ENCODE results near the gene ADCY2.

ADCY2 gene

DNA sequence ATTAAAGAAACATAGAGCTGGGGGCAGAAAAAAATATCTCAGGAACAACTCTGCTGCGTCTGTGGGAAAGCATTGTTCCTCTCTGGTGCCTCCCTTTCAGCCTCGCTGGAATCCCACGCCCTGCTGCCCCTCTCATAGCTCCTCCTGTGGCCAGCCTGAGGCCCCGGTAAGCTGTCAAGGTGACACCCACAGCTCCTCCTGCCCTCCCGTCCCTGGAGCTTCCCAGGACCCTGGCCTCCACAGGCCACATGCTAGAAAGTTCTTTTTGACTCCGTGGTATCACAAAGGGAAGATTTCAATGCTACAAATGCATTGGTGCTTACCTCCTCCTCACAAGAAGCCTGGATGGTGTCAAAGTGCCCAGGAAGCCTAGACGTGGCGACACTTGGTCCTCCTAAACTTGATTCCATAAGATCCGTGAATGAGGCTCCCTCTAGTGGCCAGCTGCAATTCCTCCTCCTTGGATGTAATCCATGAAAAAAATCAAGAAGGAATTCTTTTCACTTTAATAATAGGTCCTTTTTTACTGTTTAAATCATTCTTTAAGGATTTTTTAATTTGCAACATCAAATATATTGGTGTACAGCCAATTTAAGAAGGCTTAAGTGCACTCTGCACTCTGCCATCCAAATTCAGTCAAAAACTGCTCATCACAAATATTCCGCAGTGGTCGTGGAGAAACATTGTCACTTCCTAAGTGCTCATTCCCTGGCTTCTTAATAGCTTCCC, 350.1 kb downstream of the ADCY2 start:
- no peaks in the 10 kb centered on the region for H3K9me3 ChIP-seq (ENCODE audit: control insufficient read depth, low read length)
- H3K4me3 ChIP-seq (ENCODE audit: low read length) = no peak overlapping the region
- H3K9ac ChIP-seq (ENCODE audit: low read length) = no peak overlapping the region
- no peaks in the 10 kb centered on the region for H3K4me1 ChIP-seq (ENCODE audit: control insufficient read depth, insufficient read depth, low read length)
- peaks cover 9% of the 10 kb centered on the region for H3K27me3 ChIP-seq (ENCODE audit: control insufficient read depth, insufficient read depth, low read length)
- H3K36me3 ChIP-seq (ENCODE audit: control insufficient read depth, insufficient read depth, low read length) = no peaks in the 10 kb centered on the region

DNA sequence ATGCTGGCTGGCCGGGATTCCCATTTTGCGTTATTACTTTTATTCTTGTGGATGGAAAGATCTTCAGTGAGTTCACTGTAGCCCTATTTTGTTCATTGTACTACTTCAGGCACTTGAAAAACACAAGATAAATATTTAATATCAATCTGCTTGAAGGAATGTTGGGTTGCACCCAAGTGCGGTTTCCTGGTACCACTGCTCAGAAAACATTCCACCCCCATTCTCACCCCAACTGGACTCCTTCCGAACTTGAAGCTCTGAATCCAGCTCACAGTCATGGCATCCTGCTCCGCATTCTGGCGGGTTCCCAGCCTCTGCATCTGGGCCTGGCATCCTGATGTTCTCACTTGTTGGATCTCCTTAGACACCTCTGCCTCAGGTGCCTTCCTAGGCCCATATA, 351.8 kb downstream of the ADCY2 start:
- peaks cover 9% of the 10 kb centered on the region for H3K27me3 ChIP-seq (ENCODE audit: control insufficient read depth, insufficient read depth, low read length)
- H3K36me3 ChIP-seq (ENCODE audit: control insufficient read depth, insufficient read depth, low read length) = no peaks in the 10 kb centered on the region
- no peak overlapping the region for H3K9ac ChIP-seq (ENCODE audit: low read length)
- H3K4me3 ChIP-seq (ENCODE audit: low read length) = no peak overlapping the region
- H3K9me3 ChIP-seq (ENCODE audit: control insufficient read depth, low read length) = no peaks in the 10 kb centered on the region
- H3K4me1 ChIP-seq (ENCODE audit: control insufficient read depth, insufficient read depth, low read length) = no peaks in the 10 kb centered on the region

DNA sequence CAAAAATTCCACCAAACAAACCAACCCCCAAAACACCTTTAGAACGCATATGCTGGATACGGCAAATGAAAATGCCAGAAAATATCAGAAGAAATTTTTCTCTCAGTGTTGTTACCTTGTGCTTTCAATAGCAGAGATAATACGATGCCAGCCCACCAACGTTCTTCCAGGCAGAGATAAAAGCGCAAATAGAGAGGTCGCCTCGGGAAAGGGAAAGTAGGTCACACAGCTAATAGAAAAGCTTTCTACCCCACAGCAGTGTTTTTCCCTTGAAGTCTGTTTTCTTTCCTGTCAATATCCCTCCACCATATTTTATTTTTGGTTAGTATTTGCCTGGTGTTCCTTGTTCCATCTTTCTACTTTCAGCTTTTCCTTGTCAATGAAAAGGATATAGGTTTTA, 353.7 kb downstream of the ADCY2 start:
- Histone ChIP-seq H3K27me3 (ENCODE audit: control insufficient read depth, insufficient read depth, low read length) (peaks cover 9% of the 10 kb centered on the region), H3K9ac (ENCODE audit: low read length) (no peak overlapping the region), H3K9me3 (ENCODE audit: control insufficient read depth, low read length) (no peaks in the 10 kb centered on the region), H3K36me3 (ENCODE audit: control insufficient read depth, insufficient read depth, low read length) (no peaks in the 10 kb centered on the region), H3K4me1 (ENCODE audit: control insufficient read depth, insufficient read depth, low read length) (no peaks in the 10 kb centered on the region), H3K4me3 (ENCODE audit: low read length) (no peak overlapping the region)

DNA sequence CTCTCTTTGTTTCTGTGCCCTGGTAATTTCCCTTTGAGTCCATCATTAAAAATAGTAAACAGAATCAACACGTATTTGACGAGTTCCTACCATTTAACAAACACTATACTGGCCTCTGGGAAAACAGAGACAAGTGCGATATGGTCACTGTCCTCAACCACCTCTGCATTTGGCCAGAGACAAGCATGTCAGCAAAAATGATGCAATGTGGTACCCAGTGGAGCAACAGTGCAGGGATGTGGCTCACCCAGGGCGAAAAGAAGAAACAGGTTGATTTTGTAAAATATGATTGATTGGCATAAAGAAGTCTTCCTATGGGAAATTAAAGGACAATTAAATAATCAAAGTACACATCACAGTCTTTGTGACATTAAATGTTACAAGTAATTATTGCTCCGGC, 355.9 kb downstream of the ADCY2 start:
- no peak overlapping the region for H3K9ac ChIP-seq (ENCODE audit: low read length)
- H3K4me1 ChIP-seq (ENCODE audit: control insufficient read depth, insufficient read depth, low read length) = peaks cover 6% of the 10 kb centered on the region
- no peaks in the 10 kb centered on the region for H3K9me3 ChIP-seq (ENCODE audit: control insufficient read depth, low read length)
- H3K36me3 ChIP-seq (ENCODE audit: control insufficient read depth, insufficient read depth, low read length) = no peaks in the 10 kb centered on the region
- H3K4me3 ChIP-seq (ENCODE audit: low read length) = no peak overlapping the region
- peaks cover 8% of the 10 kb centered on the region for H3K27me3 ChIP-seq (ENCODE audit: control insufficient read depth, insufficient read depth, low read length)

DNA sequence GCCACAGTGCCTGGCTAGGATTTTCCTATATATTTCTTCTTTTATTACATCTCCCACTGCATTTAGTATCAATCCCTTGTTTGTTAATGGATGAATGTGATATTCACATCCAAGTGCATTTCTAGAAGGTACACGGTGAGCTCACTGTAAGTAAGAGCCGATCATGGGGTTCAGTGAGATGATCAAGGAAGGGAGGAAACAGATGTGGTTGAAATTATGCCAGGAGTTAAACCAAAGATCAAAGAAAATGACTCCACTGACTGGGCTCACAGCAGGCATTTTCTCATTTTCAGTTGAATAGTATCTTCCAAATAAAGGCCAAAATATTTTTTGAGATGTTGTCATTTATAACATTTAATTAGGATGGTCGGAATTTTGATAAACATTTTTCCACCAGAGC, 357.2 kb downstream of the ADCY2 start:
- Histone ChIP-seq H3K4me1 (ENCODE audit: control insufficient read depth, insufficient read depth, low read length) (peaks cover 6% of the 10 kb centered on the region), H3K4me3 (ENCODE audit: low read length) (no peak overlapping the region), H3K9ac (ENCODE audit: low read length) (no peak overlapping the region), H3K9me3 (ENCODE audit: control insufficient read depth, low read length) (no peaks in the 10 kb centered on the region), H3K27me3 (ENCODE audit: control insufficient read depth, insufficient read depth, low read length) (peaks cover 5% of the 10 kb centered on the region), H3K36me3 (ENCODE audit: control insufficient read depth, insufficient read depth, low read length) (no peaks in the 10 kb centered on the region)

DNA sequence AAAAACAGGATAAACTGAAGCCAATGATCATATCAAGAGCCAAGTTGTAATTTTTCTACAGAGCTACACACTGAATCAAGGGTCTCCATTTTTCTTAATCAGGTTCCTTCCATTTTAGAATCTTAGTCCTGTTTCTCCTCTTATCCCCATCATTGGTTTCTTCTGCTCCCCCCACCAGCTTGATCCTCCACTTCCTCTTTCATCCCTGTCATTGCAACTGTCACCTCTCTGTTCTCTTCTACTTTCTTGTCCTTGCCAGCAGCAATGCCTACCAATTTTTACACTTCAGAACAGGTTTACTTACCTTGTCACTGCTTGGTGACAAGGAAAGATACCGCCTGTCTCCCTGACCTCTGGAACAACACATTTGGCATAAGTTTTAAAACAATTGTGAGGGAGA, 357.7 kb downstream of the ADCY2 start:
- H3K9me3 ChIP-seq (ENCODE audit: control insufficient read depth, low read length) = no peaks in the 10 kb centered on the region
- H3K36me3 ChIP-seq (ENCODE audit: control insufficient read depth, insufficient read depth, low read length) = no peaks in the 10 kb centered on the region
- peaks cover 6% of the 10 kb centered on the region for H3K4me1 ChIP-seq (ENCODE audit: control insufficient read depth, insufficient read depth, low read length)
- H3K4me3 ChIP-seq (ENCODE audit: low read length) = no peak overlapping the region
- no peak overlapping the region for H3K9ac ChIP-seq (ENCODE audit: low read length)
- H3K27me3 ChIP-seq (ENCODE audit: control insufficient read depth, insufficient read depth, low read length) = peaks cover 5% of the 10 kb centered on the region

DNA sequence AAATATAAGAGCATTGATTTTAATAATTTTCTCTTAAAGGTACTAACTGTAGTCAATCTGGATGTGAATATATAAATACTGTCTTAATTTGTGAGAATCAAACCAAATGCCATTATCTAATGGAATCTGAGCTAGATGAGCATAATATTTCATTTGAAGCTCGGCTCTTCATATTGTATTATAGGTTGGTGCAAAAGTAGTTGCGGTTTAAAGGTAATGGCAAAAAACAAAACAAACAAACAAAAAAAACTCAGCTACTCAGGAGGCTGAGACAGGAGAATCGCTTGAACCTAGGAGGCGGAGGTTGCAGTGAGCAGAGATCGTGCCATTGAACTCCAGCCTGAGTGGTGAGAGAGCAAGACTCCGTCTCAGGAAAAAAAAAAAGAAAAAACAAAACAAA, 358.6 kb downstream of the ADCY2 start:
- H3K36me3 ChIP-seq (ENCODE audit: control insufficient read depth, insufficient read depth, low read length) = no peaks in the 10 kb centered on the region
- no peak overlapping the region for H3K9ac ChIP-seq (ENCODE audit: low read length)
- no peaks in the 10 kb centered on the region for H3K9me3 ChIP-seq (ENCODE audit: control insufficient read depth, low read length)
- peaks cover 6% of the 10 kb centered on the region for H3K4me1 ChIP-seq (ENCODE audit: control insufficient read depth, insufficient read depth, low read length)
- H3K4me3 ChIP-seq (ENCODE audit: low read length) = no peak overlapping the region
- H3K27me3 ChIP-seq (ENCODE audit: control insufficient read depth, insufficient read depth, low read length) = peaks cover 3% of the 10 kb centered on the region

DNA sequence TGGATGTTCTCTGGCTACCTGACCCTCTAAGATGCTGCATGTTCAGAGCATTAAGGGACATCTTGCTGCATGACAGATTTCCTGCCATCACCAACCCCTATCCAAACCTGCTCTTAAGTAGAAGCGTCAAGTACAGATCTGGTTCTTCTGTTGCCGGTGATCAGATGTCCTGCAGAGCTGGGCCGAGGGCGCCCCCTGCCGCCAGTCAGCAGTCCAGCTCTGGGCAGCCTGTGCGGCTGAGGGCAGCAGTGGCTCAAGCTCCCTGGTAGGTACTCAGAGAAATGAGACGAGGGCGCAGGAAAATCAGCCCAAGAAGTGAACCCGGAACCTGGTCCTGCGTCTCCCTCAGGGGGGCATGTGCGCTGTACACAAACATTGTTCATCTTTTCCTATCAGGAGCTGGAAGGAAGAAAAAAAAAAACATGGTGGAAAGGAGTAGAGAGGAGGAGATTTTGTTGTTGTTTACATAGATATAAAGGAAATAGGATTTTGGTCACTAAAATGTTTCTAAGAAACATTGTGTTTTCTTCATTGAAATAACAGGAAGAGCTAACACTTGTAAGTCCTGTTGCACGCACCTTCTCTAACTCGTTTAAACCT, 359.2 kb downstream of the ADCY2 start:
- Histone ChIP-seq H3K4me3 (ENCODE audit: low read length) (no peak overlapping the region), H3K9me3 (ENCODE audit: control insufficient read depth, low read length) (no peaks in the 10 kb centered on the region), H3K9ac (ENCODE audit: low read length) (no peak overlapping the region), H3K36me3 (ENCODE audit: control insufficient read depth, insufficient read depth, low read length) (no peaks in the 10 kb centered on the region), H3K27me3 (ENCODE audit: control insufficient read depth, insufficient read depth, low read length) (peaks cover 3% of the 10 kb centered on the region), H3K4me1 (ENCODE audit: control insufficient read depth, insufficient read depth, low read length) (peaks cover 6% of the 10 kb centered on the region)

DNA sequence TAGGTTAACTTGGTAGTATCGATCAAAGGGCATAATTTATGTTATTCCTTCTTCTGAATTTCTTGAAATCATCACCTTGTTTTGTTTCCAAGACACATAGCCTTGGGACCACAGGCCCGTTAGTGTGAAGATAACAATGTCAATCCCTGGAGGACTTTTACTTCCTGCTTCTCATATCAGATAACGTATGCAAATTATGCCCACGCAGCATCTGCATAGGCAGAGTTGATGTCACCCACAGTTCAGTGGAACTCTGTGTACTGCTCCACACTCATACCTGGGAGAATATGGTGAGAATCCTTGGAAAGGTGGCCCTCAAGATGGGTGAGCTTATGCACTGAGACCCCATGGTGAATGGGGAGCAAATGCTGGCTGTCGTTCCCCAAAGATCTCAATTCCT, 360.0 kb downstream of the ADCY2 start:
- Histone ChIP-seq H3K9me3 (ENCODE audit: control insufficient read depth, low read length) (no peaks in the 10 kb centered on the region), H3K36me3 (ENCODE audit: control insufficient read depth, insufficient read depth, low read length) (no peaks in the 10 kb centered on the region), H3K27me3 (ENCODE audit: control insufficient read depth, insufficient read depth, low read length) (peaks cover 3% of the 10 kb centered on the region), H3K4me3 (ENCODE audit: low read length) (no peak overlapping the region), H3K9ac (ENCODE audit: low read length) (no peak overlapping the region), H3K4me1 (ENCODE audit: control insufficient read depth, insufficient read depth, low read length) (peaks cover 6% of the 10 kb centered on the region)

DNA sequence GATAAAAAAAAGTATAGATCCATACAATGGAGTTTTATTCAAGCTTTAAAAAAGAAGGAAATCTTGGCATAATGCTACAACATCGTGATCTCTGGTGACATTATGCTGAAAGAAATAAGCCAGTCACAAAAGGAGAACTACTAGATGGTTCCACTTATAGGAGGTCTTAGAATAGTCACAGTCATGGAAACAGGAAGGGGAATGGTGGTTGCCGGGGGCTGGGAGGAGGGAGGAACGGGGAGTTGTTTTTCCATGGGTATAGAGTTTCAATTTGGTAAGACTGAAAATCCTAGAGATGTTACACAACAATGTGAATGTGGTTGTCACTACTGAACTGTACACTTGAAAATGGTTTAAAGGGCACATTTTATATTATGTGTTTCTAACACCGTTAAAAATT, 360.5 kb downstream of the ADCY2 start:
- H3K36me3 ChIP-seq (ENCODE audit: control insufficient read depth, insufficient read depth, low read length) = no peaks in the 10 kb centered on the region
- H3K4me1 ChIP-seq (ENCODE audit: control insufficient read depth, insufficient read depth, low read length) = peaks cover 6% of the 10 kb centered on the region
- peaks cover 3% of the 10 kb centered on the region for H3K27me3 ChIP-seq (ENCODE audit: control insufficient read depth, insufficient read depth, low read length)
- no peak overlapping the region for H3K4me3 ChIP-seq (ENCODE audit: low read length)
- no peaks in the 10 kb centered on the region for H3K9me3 ChIP-seq (ENCODE audit: control insufficient read depth, low read length)
- H3K9ac ChIP-seq (ENCODE audit: low read length) = no peak overlapping the region

DNA sequence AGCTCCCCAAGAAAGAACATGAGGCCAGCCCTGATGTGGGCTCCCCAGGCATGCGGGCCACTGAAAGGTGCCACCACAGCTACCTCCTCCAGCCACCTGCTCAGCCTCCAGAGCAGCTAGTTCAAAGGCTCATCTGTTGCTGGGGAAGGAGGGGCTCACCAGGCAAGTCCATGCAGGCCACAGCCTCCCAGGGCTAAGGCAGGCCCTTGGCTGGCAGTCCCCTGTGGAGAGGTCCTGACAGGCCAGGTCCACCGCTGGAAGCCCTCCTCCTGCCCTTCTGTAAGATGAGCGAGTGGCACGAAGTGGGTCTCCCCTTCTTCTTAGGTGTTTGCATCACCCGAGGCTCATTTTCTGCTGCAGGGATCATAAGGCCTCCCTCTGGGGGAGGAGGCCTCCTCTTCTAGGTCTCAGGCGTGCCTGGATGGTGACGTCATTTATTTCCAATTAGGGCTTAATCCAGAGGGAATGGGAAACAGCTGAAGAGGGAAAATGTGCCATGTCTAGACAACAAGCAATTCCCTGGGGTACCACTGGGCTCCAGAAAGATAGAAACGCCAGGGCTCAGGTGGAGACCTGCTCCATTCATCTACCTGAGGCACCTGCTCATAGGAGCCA, 363.4 kb downstream of the ADCY2 start:
- H3K4me3 ChIP-seq (ENCODE audit: low read length) = no peak overlapping the region
- peaks cover 3% of the 10 kb centered on the region for H3K27me3 ChIP-seq (ENCODE audit: control insufficient read depth, insufficient read depth, low read length)
- peaks cover 6% of the 10 kb centered on the region for H3K4me1 ChIP-seq (ENCODE audit: control insufficient read depth, insufficient read depth, low read length)
- H3K9me3 ChIP-seq (ENCODE audit: control insufficient read depth, low read length) = no peaks in the 10 kb centered on the region
- H3K9ac ChIP-seq (ENCODE audit: low read length) = no peak overlapping the region
- no peaks in the 10 kb centered on the region for H3K36me3 ChIP-seq (ENCODE audit: control insufficient read depth, insufficient read depth, low read length)

DNA sequence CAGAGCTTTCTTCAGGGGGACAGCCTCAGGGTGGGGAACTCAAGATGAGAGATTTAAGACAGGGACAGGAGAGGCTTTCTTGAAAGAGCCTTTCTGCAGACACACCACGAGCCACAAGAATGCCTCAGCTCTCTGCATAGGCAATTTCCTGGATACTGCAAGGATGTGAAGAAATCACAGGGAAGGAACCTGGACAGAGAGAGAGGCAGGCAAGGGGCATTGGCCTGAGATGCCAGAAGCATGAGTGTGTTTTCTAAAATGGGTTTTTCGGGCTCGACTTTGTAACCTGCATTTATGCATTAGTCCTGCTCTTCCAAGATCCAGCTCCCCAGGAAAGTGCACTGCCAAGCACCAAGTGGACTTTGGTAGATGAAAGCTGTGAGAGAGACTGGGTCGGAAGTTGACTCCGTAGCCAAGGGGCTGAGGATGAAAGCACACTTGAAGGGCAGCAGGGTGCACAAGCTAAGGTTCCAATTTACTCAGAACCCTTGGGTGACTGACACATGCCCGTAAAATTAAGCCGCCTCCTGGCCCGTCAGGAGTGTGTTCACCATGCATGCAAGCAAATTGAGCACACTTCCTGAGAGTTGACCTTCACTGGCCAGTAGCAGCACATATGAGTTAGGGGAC, 364.1 kb downstream of the ADCY2 start:
- Histone ChIP-seq H3K4me3 (ENCODE audit: low read length) (no peak overlapping the region), H3K4me1 (ENCODE audit: control insufficient read depth, insufficient read depth, low read length) (peaks cover 6% of the 10 kb centered on the region), H3K36me3 (ENCODE audit: control insufficient read depth, insufficient read depth, low read length) (no peaks in the 10 kb centered on the region), H3K9me3 (ENCODE audit: control insufficient read depth, low read length) (no peaks in the 10 kb centered on the region), H3K27me3 (ENCODE audit: control insufficient read depth, insufficient read depth, low read length) (peaks cover 3% of the 10 kb centered on the region), H3K9ac (ENCODE audit: low read length) (no peak overlapping the region)

Measured in mucosa of stomach (tissue), 1 donor.